Nephron progenitor cell (in vitro differentiated cells): ENCODE measurements around the gene ANXA3.

Experiments
- DNase-seq: peaks from one replicate; pipeline ENCODE4 v3.0.0; 2021
- H3K27ac Mint-ChIP-seq: 2 replicates; pipeline ENCODE4 v1.8.0; 2021; ENCODE audit warnings: mild to moderate bottlenecking, moderate library complexity, mixed read lengths
- H3K27me3 Mint-ChIP-seq: 2 replicates; pipeline ENCODE4 v1.8.0; 2021; ENCODE audit warnings: mild to moderate bottlenecking, low read depth, mixed read lengths; ENCODE audit not compliant: poor library complexity
- H3K36me3 Mint-ChIP-seq: 2 replicates; pipeline ENCODE4 v1.8.0; 2021; ENCODE audit warnings: low read depth, mixed read lengths
- H3K4me1 Mint-ChIP-seq: 2 replicates; pipeline ENCODE4 v1.8.0; 2021; ENCODE audit warnings: mixed read lengths
- H3K4me3 Mint-ChIP-seq: 2 replicates; pipeline ENCODE4 v1.8.0; 2021; ENCODE audit warnings: mild to moderate bottlenecking, moderate library complexity, mixed read lengths
- H3K9me3 Mint-ChIP-seq: 2 replicates; pipeline ENCODE4 v1.8.0; 2021; ENCODE audit warnings: mild to moderate bottlenecking, moderate library complexity, mixed read lengths
- TF ChIP-seq, protein P1 (sequence below): fragments of 200-600 bp; sonication (generic); IDR thresholded peaks from 2 replicates; pipeline ENCODE4 v1.5.0; 2021; ENCODE audit warnings: antibody characterized with exemption

The ANXA3 gene

DNA sequence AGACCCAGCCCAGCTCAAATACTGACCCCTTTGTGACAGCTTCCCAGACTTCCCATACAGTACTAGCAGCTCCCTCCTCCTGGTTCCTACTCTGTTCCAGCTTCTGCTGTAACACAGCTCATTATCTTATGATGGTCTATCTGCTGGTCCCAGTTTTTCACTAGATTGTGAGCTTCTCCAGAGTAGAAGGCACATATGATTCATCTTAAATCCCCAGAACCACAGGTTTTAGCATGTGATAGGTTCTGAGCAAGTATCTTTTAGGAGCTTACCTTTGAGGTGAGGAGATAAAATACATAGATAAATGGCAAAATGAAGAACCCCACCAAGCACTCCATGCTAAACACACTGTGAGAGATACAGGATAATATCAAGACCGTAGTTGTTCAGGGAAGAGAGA lies 27.6 kb upstream of the ANXA3 start:
- TF ChIP-seq, protein P1, sequence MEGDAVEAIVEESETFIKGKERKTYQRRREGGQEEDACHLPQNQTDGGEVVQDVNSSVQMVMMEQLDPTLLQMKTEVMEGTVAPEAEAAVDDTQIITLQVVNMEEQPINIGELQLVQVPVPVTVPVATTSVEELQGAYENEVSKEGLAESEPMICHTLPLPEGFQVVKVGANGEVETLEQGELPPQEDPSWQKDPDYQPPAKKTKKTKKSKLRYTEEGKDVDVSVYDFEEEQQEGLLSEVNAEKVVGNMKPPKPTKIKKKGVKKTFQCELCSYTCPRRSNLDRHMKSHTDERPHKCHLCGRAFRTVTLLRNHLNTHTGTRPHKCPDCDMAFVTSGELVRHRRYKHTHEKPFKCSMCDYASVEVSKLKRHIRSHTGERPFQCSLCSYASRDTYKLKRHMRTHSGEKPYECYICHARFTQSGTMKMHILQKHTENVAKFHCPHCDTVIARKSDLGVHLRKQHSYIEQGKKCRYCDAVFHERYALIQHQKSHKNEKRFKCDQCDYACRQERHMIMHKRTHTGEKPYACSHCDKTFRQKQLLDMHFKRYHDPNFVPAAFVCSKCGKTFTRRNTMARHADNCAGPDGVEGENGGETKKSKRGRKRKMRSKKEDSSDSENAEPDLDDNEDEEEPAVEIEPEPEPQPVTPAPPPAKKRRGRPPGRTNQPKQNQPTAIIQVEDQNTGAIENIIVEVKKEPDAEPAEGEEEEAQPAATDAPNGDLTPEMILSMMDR: no peak
- no peaks in the 10 kb centered on the region for H3K9me3 Mint-ChIP-seq
- H3K36me3 Mint-ChIP-seq: peaks cover 11% of the 10 kb centered on the region
- H3K27ac Mint-ChIP-seq: no peak overlapping the region
- no peaks in the 10 kb centered on the region for H3K4me1 Mint-ChIP-seq
- DNase-seq: no peak
- no peaks in the 10 kb centered on the region for H3K27me3 Mint-ChIP-seq
- H3K4me3 Mint-ChIP-seq: no peak overlapping the region

DNA sequence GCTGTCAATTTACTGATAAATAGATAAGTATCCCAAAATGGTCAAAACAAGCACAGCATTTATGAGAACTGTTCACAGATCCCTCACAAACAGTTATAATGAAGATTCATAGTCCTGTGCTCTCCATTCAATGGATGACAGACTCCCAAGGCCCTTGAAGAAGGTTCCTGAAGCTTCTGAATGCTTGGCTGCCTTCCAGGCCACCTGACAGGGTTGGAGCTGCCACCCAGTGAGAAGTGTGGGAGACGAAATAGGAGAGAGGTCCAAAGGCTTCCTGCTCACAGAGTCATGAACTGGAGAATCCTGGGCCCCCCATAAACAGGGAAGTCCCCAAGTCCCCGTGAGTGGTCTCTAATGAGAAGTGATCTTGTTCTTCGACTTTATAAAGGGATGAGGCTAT lies 26.0 kb upstream of the ANXA3 start:
- peaks cover 11% of the 10 kb centered on the region for H3K36me3 Mint-ChIP-seq
- no peak overlapping the region for H3K27ac Mint-ChIP-seq
- TF ChIP-seq, protein P1: no peak
- no peaks in the 10 kb centered on the region for H3K27me3 Mint-ChIP-seq
- no peak for DNase-seq
- no peak overlapping the region for H3K4me3 Mint-ChIP-seq
- H3K9me3 Mint-ChIP-seq: peaks cover 4% of the 10 kb centered on the region
- no peaks in the 10 kb centered on the region for H3K4me1 Mint-ChIP-seq

DNA sequence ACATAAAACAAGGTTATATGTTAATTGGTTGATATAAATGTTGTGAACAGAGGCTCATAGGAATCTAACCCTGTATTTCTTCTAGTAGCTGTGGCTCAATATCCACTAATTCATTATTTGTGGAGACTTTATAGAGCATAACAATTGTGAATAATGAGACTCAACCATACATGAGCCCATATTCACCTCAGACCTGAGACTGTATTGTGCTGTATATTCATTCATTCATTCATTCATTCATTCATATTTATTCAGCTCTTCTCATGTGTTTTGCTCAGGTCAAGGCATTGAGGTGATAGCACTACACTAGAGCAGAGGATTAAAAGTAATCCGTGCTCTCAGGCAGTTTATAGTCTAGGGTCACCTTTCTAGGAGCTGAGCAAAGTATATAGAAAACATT lies 24.5 kb upstream of the ANXA3 start:
- Mint-ChIP-seq H3K4me1 (no peaks in the 10 kb centered on the region), H3K27ac (no peak overlapping the region)

GRCh38 chr4:78527555-78527954 lies 24.0 kb upstream of the ANXA3 start:
- TF ChIP-seq, protein P1: no peak
- no peak overlapping the region for H3K4me3 Mint-ChIP-seq
- no peak for DNase-seq
- H3K27ac Mint-ChIP-seq: no peak overlapping the region
- peaks cover 10% of the 10 kb centered on the region for H3K9me3 Mint-ChIP-seq
- no peaks in the 10 kb centered on the region for H3K4me1 Mint-ChIP-seq
- H3K36me3 Mint-ChIP-seq: peaks cover 20% of the 10 kb centered on the region
- H3K27me3 Mint-ChIP-seq: no peaks in the 10 kb centered on the region

More for the DNA sequence above, 24.5 kb upstream of the ANXA3 start:
- H3K9me3 Mint-ChIP-seq: peaks cover 10% of the 10 kb centered on the region
- H3K27me3 Mint-ChIP-seq: no peaks in the 10 kb centered on the region
- peaks cover 18% of the 10 kb centered on the region for H3K36me3 Mint-ChIP-seq
- TF ChIP-seq, protein P1: no peak
- no peak overlapping the region for H3K4me3 Mint-ChIP-seq
- no peak for DNase-seq

GRCh38 chr4:78528327-78528726 lies 23.2 kb upstream of the ANXA3 start:
- Mint-ChIP-seq H3K4me1 (no peaks in the 10 kb centered on the region), H3K27ac (no peak overlapping the region), H3K9me3 (peaks cover 10% of the 10 kb centered on the region), H3K4me3 (no peak overlapping the region), H3K27me3 (no peaks in the 10 kb centered on the region), H3K36me3 (peaks cover 20% of the 10 kb centered on the region)
- TF ChIP-seq, protein P1: no peak
- no peak for DNase-seq

- Mint-ChIP-seq H3K27me3 (no peaks in the 10 kb centered on the region), H3K36me3 (peaks cover 12% of the 10 kb centered on the region), H3K27ac (no peak overlapping the region), H3K4me3 (no peak overlapping the region), H3K4me1 (no peaks in the 10 kb centered on the region), H3K9me3 (peaks cover 10% of the 10 kb centered on the region)
- TF ChIP-seq, protein P1: no peak
- no peak for DNase-seq
Observed at GRCh38 chr4:78529569-78530209, 21.9 kb upstream of the ANXA3 start.
